Endothelial cell of umbilical vein (primary cell): ENCODE measurements around the gene ATP13A3.

ENCODE experiments used
- EZH2 ChIP-seq: IDR thresholded peaks from 2 replicates; pipeline ENCODE4 v1.6.1; 2012; ENCODE audit warnings: borderline replicate concordance, low read depth, mild to moderate bottlenecking, moderate library complexity, low read length, inconsistent platforms; ENCODE audit not compliant: severe bottlenecking
- JUN ChIP-seq: IDR thresholded peaks from 2 replicates; pipeline ENCODE4 v1.6.1; 2011; ENCODE audit warnings: borderline replicate concordance, low read depth; ENCODE audit not compliant: insufficient read length, insufficient read depth
- MYC ChIP-seq: IDR thresholded peaks from one replicate; pipeline ENCODE4 v1.6.1; 2011; ENCODE audit warnings: mild to moderate bottlenecking, low read depth, low read length
- POLR2A ChIP-seq: IDR thresholded peaks from 2 replicates; pipeline ENCODE4 v1.6.1; 2012; ENCODE audit warnings: low read depth, mild to moderate bottlenecking, control low read depth, low read length
- POLR2AphosphoS5 ChIP-seq: IDR thresholded peaks from 2 replicates; pipeline ENCODE4 v1.6.1; 2012; ENCODE audit warnings: low read depth, mild to moderate bottlenecking, control low read depth, low read length, moderate library complexity; ENCODE audit not compliant: insufficient read depth
- TF ChIP-seq, protein P1 (sequence below), 2 donors: IDR thresholded peaks; 1 replicate in 1 of 2; 2 replicates in 1 of 2; pipeline ENCODE4 v1.5.1; 2011; ENCODE audit warnings: low read length in 2 of 2, mild to moderate bottlenecking in 2 of 2, moderate library complexity in 2 of 2, control low read depth in 1 of 2, inconsistent platforms in 1 of 2, low read depth in 1 of 2; ENCODE audit not compliant: insufficient read depth in 1 of 2; ENCODE audit errors: extremely low read depth in 1 of 2

DNA sequence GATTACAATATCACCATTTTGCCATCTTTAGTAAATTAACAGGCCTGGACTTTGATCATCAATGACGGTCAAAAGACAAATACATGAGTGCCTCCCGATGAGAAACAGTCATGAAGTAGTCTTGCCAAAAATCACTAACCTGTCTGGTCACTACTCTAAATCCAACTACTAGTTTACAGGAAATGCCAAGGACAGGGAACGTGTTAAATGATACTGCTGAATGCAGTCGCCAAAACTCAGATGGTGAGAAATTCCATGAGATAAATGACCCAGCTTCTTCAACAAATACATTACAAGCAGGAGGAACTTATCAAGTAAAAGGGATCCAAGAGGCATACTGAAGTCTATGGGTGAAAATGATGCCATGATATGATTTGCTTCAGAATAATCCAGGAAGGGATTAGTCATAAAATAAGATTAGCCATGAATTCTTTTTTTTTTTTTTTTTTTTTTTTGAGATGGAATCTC, 35.8 kb upstream of the ATP13A3 start:
- TF ChIP-seq, protein P1, sequence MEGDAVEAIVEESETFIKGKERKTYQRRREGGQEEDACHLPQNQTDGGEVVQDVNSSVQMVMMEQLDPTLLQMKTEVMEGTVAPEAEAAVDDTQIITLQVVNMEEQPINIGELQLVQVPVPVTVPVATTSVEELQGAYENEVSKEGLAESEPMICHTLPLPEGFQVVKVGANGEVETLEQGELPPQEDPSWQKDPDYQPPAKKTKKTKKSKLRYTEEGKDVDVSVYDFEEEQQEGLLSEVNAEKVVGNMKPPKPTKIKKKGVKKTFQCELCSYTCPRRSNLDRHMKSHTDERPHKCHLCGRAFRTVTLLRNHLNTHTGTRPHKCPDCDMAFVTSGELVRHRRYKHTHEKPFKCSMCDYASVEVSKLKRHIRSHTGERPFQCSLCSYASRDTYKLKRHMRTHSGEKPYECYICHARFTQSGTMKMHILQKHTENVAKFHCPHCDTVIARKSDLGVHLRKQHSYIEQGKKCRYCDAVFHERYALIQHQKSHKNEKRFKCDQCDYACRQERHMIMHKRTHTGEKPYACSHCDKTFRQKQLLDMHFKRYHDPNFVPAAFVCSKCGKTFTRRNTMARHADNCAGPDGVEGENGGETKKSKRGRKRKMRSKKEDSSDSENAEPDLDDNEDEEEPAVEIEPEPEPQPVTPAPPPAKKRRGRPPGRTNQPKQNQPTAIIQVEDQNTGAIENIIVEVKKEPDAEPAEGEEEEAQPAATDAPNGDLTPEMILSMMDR (IDR thresholded peaks at IDR 0.05; ENCODE audit: extremely low read depth in 1 of 2, insufficient read depth in 1 of 2, low read depth in 1 of 2, low read length in 2 of 2), result no peak
- TF ChIP-seq POLR2A, result no peak
- TF ChIP-seq POLR2AphosphoS5, result no peak
- TF ChIP-seq EZH2, result no peak
- TF ChIP-seq JUN, result peak; percentile 3
- TF ChIP-seq MYC, result no peak
